Astrocyte (in vitro differentiated cells and primary cell): ENCODE data around the gene ISCA1.

Source experiments
- EZH2 ChIP-seq: IDR thresholded peaks from 2 replicates; pipeline ENCODE4 v1.6.1; 2012; ENCODE audit warnings: mild to moderate bottlenecking, low read length, inconsistent platforms; ENCODE audit not compliant: insufficient read depth
- TF ChIP-seq, protein P1 (sequence below): IDR thresholded peaks from 2 replicates; pipeline ENCODE4 v1.5.1; 2011; ENCODE audit warnings: low read depth, mild to moderate bottlenecking, inconsistent platforms, low read length, moderate library complexity; ENCODE audit not compliant: insufficient read depth

DNA sequence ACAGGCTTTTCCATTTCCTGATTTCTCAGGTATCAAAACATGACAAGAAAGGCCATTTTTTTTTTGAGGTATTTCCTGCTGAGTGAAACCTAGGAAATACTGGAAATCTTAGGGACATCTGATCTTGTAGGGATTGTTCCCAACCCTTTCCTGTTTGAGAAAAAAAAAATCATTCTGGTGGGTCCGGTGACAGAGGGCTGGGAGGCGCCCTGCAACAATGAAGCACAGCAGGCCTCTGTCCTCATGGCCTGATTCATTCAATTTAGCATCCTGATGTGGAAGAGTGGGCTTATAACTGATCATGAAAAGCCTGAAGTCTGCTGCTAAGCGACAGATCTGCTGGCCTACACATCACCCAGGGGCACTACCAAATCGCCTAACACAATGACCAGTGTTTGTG, 19.8 kb downstream of the ISCA1 start:
- TF ChIP-seq, protein P1, sequence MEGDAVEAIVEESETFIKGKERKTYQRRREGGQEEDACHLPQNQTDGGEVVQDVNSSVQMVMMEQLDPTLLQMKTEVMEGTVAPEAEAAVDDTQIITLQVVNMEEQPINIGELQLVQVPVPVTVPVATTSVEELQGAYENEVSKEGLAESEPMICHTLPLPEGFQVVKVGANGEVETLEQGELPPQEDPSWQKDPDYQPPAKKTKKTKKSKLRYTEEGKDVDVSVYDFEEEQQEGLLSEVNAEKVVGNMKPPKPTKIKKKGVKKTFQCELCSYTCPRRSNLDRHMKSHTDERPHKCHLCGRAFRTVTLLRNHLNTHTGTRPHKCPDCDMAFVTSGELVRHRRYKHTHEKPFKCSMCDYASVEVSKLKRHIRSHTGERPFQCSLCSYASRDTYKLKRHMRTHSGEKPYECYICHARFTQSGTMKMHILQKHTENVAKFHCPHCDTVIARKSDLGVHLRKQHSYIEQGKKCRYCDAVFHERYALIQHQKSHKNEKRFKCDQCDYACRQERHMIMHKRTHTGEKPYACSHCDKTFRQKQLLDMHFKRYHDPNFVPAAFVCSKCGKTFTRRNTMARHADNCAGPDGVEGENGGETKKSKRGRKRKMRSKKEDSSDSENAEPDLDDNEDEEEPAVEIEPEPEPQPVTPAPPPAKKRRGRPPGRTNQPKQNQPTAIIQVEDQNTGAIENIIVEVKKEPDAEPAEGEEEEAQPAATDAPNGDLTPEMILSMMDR = no peak
- TF ChIP-seq EZH2 = no peak
